K562 (cell line): ENCODE results near the gene CRYBB1. TPM values are rescaled to one million over a fixed set of nuclear protein-coding genes. Genes with fewer than 3 reads are reported as not detected.
A peak's percentile ranks its signal among the peaks of the same experiment; 100 is the strongest.

ENCODE experiments used
- ATAC-seq: fragments of 200-7000 bp; cut with Tn5 transposase; 3 replicates; pipeline ENCODE4 v1.9.1; 2020; ENCODE audit warnings: moderate library complexity
- BruUV-seq: library from RNA; stranded (reverse); fragments of 400-500 nt; replicated peaks from 2 replicates; lab custom pipeline; 2021; lab: Mats Ljungman, UMichigan
- CTCF ChIA-PET: fragments of 300-600 bp; formaldehyde crosslinking; extraction: SDS; loops from one replicate; lab custom pipeline; 2021; ENCODE audit warnings: low intra/inter-chr PET ratio; lab: Yijun Ruan, JAX
- POLR2A ChIA-PET: fragments of 300-600, 350-650 bp; sonication (Branson Sonifier 250); formaldehyde crosslinking; extraction: SDS; loops from one replicate; lab custom pipeline; 2021; ENCODE audit warnings: antibody characterized with exemption, inconsistent platforms; lab: Yijun Ruan, JAX
- DNase-seq, 4 experiments: peaks; one replicate each; pipeline versions ENCODE4 v3.0.0 to v3.0.0-alpha.2; 2011 to 2018; ENCODE audit warnings: low spot score in 3 of 4, mixed read lengths in 3 of 4; ENCODE audit errors: extremely low read depth in 1 of 4
- FAIRE-seq: peaks from 2 replicates; lab custom pipeline; 2011; peaks lifted over from hg19 to GRCh38; lab: Jason Lieb, UNC
- H2AFZ ChIP-seq: 2 replicates; pipeline ENCODE4 v1.6.0; 2011; ENCODE audit warnings: low read depth, low read length, control low read depth, inconsistent platforms
- H3K27ac ChIP-seq: fragments of 200-600 bp; 3 replicates; pipeline ENCODE4 v1.8.0; 2011; ENCODE audit warnings: low read depth, mild to moderate bottlenecking, control low read depth, inconsistent platforms, low read length, moderate library complexity, mixed read lengths; ENCODE audit errors: extremely low read depth
- H3K27me3 ChIP-seq, 2 experiments: fragments of 300-600 bp in 1 of 2; 2 replicates in 1 of 2; 3 replicates in 1 of 2; pipeline versions ENCODE4 v1.6.0 to v1.8.0; 2011; ENCODE audit warnings: inconsistent platforms in 2 of 2, low read length in 2 of 2, mild to moderate bottlenecking in 1 of 2, mixed read lengths in 1 of 2, moderate library complexity in 1 of 2; ENCODE audit not compliant: control insufficient read depth in 2 of 2, insufficient read depth in 2 of 2
- H3K36me3 ChIP-seq: fragments of 300-600 bp; 3 replicates; pipeline ENCODE4 v1.8.0; 2011; ENCODE audit warnings: mild to moderate bottlenecking, low read length, inconsistent platforms; ENCODE audit not compliant: control insufficient read depth, insufficient read depth
- H3K4me1 ChIP-seq, 2 experiments: fragments of 200-600 bp in 1 of 2; replicated peaks in 1 of 2; 2 replicates in 1 of 2; 3 replicates in 1 of 2; pipeline versions ENCODE4 v1.5.1 to v1.8.0; 2011; ENCODE audit warnings: inconsistent platforms in 2 of 2, low read length in 2 of 2, mild to moderate bottlenecking in 1 of 2, mixed read lengths in 1 of 2, moderate library complexity in 1 of 2; ENCODE audit not compliant: control insufficient read depth in 2 of 2, insufficient read depth in 2 of 2
- H3K4me2 ChIP-seq: 2 replicates; pipeline ENCODE4 v1.6.1; 2011; ENCODE audit warnings: low read length, control low read depth, inconsistent platforms, mixed read lengths; ENCODE audit not compliant: insufficient read depth
- H3K4me3 ChIP-seq: fragments of 200-600 bp; sonication (generic), shearing (Covaris generic); 2 replicates; pipeline ENCODE4 v1.5.1; 2016; ENCODE audit warnings: control low read depth, inconsistent platforms
- H3K79me2 ChIP-seq: fragments of 200-600 bp; 3 replicates; pipeline ENCODE4 v1.8.0; 2011; ENCODE audit warnings: low read length, inconsistent platforms; ENCODE audit not compliant: control insufficient read depth, insufficient read depth
- H3K9ac ChIP-seq, 2 experiments: 2 replicates each; pipeline versions ENCODE4 v1.6.0 to v1.6.1; 2011; ENCODE audit warnings: low read depth in 2 of 2, low read length in 2 of 2, control low read depth in 1 of 2, inconsistent platforms in 1 of 2, mild to moderate bottlenecking in 1 of 2, mixed read lengths in 1 of 2; ENCODE audit not compliant: insufficient read depth in 1 of 2
- H3K9me1 ChIP-seq: one replicate; pipeline ENCODE4 v1.6.0; 2011; ENCODE audit warnings: inconsistent platforms, mild to moderate bottlenecking, low read length, moderate library complexity; ENCODE audit not compliant: control insufficient read depth, insufficient read depth
- H3K9me3 ChIP-seq: replicated peaks from 2 replicates; pipeline ENCODE4 v1.5.1; 2011; ENCODE audit warnings: low read depth, low read length, inconsistent platforms; ENCODE audit not compliant: control insufficient read depth, insufficient read depth
- H4K20me1 ChIP-seq: replicated peaks from 2 replicates; pipeline ENCODE4 v1.6.1; 2011; ENCODE audit warnings: low read length, inconsistent platforms, mixed read lengths; ENCODE audit not compliant: control insufficient read depth, insufficient read depth
- ARID1B ChIP-seq: fragments of 450-650 bp; IDR thresholded peaks from 2 replicates; pipeline ENCODE4 v1.6.1; 2016; ENCODE audit warnings: antibody characterized with exemption, mild to moderate bottlenecking, inconsistent platforms
- C11orf30 ChIP-seq: fragments of 450-650 bp; IDR thresholded peaks from 2 replicates; pipeline ENCODE4 v1.6.1; 2016; ENCODE audit warnings: low read depth, mild to moderate bottlenecking
- GTF2E2 ChIP-seq: fragments of 200-800 bp; sonication (Bioruptor generic); IDR thresholded peaks from 2 replicates; pipeline ENCODE4 v1.6.1; 2016; ENCODE audit warnings: missing genetic modification characterization, missing compliant biosample characterization
- HINFP ChIP-seq: fragments of 450-650 bp; conservative IDR thresholded peaks from 2 replicates; pipeline ENCODE4 v1.6.1; 2016; ENCODE audit warnings: missing genetic modification characterization, low read depth, mild to moderate bottlenecking, control low read depth, missing compliant biosample characterization
- KLF16 ChIP-seq: IDR thresholded peaks from 2 replicates; pipeline ENCODE4 v1.6.1; 2016; ENCODE audit warnings: antibody characterized with exemption
- MAFF ChIP-seq: IDR thresholded peaks from 2 replicates; pipeline ENCODE4 v1.6.1; 2012; ENCODE audit warnings: low read length, improper control_type of control experiment
- MYNN ChIP-seq, 2 experiments: sonication (generic); formaldehyde crosslinking in 1 of 2; IDR thresholded peaks; 2 replicates each; pipeline versions ENCODE4 v1.5.0 to v1.6.1; 2016 to 2020; ENCODE audit warnings: antibody characterized with exemption in 1 of 2, missing genetic modification reagents in 1 of 2
- SREBF1 ChIP-seq: fragments of 150-350 bp; IDR thresholded peaks from 2 replicates; pipeline ENCODE4 v1.6.1; 2014; ENCODE audit warnings: antibody characterized with exemption, low read depth, low read length, borderline replicate concordance
- THRAP3 ChIP-seq: fragments of 450-650 bp; IDR thresholded peaks from 2 replicates; pipeline ENCODE4 v1.6.1; 2016; ENCODE audit warnings: mild to moderate bottlenecking, inconsistent platforms, borderline replicate concordance
- ZFP36 ChIP-seq: fragments of 150-350 bp; IDR thresholded peaks from 2 replicates; pipeline ENCODE4 v1.6.1; 2018; ENCODE audit warnings: low read length, low read depth; ENCODE audit not compliant: partially characterized antibody
- ZNF316 ChIP-seq: fragments of 450-650 bp; IDR thresholded peaks from 2 replicates; pipeline ENCODE4 v1.6.1; 2016
- WGBS: fragments of 100-300 bp; shearing (Covaris generic); methylation state at CpG from one replicate; pipeline ENCODE4 v1.1.6; 2016; ENCODE audit warnings: low coverage, mixed read lengths; ENCODE audit not compliant: insufficient coverage; ENCODE audit errors: missing lambda C conversion rate; 5-methylcytosine and 5-hydroxymethylcytosine counted together
- in situ Hi-C: fragments of 300-500 bp; cut with MboI; formaldehyde crosslinking; loops from 4 replicates; pipeline ENCODE4 v1.15.0; 2018; ENCODE audit warnings: inconsistent platforms, mixed read lengths
- intact Hi-C: fragments of 100-400 bp; cut with micrococcal nuclease; formaldehyde crosslinking; loops from 2 replicates; pipeline ENCODE4 v1.14.2; 2022
- polyA plus RNA-seq, 8 experiments: library from polyadenylated mRNA; depleted of rRNA in 4 of 8; stranded (reverse) in 5 of 8; unstranded in 3 of 8; fragments of >200 nt; fragmentation: Nextera tagmentation in 2 of 8; fragmentation: Illumina TruSeq in 1 of 8; extraction: Ambion mirVana in 2 of 8; extraction: Trizol in 1 of 8; gene quantifications; 2 replicates each; pipeline versions ENCODE4 v1.2.1 to v1.2.3, GENCODE V29; 2011 to 2014; ENCODE audit warnings: inconsistent platforms in 1 of 8, missing spikeins in 1 of 8
- total RNA-seq, 7 experiments: library from RNA; depleted of rRNA in 6 of 7; stranded (reverse); fragments of >200 nt in 6 of 7; fragmentation: Illumina TruSeq in 2 of 7; extraction: Trizol in 2 of 7; gene quantifications; 2 replicates each; pipeline versions ENCODE4 v1.2.1 to v1.2.3, GENCODE V29; 2011 to 2021; ENCODE audit warnings: low replicate concordance in 1 of 7

The CRYBB1 gene
- total and polyA plus RNA-seq, 9 of the 15 experiments (the other 6 are each of a cell fraction or from before 2014, with no cell fraction given), result 0.16 to 0.45 (median 0.33) TPM; not detected in 2

GRCh38 chr22:26564672-26565071 lies 53.2 kb downstream of the CRYBB1 start:
- Histone ChIP-seq H3K9me1 (no peaks in the 10 kb centered on the region), H3K9ac (no peak overlapping the region), H3K9me3 (no peaks in the 10 kb centered on the region), H3K79me2 (peaks cover 94% of the 10 kb centered on the region), H4K20me1 (peaks cover 43% of the 10 kb centered on the region), H3K36me3 (peaks cover 67% of the 10 kb centered on the region), H3K4me2 (no peak overlapping the region), H3K27ac (no peak overlapping the region), H3K4me1 (peaks cover 5 to 8% of the 10 kb centered on the region in 2 experiments; a peak in 3 of 5 replicates), H2AFZ (no peak overlapping the region), H3K27me3 (no peaks in the 10 kb centered on the region), H3K4me3 (no peak overlapping the region)
- no peak for ATAC-seq
- POLR2A ChIA-PET, result interaction anchor here (0.7 kb wide), 1 partner anchor 182 kb away, joined by 3 read pairs; no protein-coding TSS in a partner anchor
- FAIRE-seq, result no peak
- intact Hi-C loops (no loop called here), in situ Hi-C loops (no loop called here)
- BruUV-seq, result no TSS peak
- 97% methylated on average over 3 of the region's 3 CpGs for whole genome bisulfite sequencing
- CTCF ChIA-PET, result no interaction called here
- TF ChIP-seq C11orf30 (peak; percentile 25; the same call in 1 of the 2 replicates), ZNF316 (peak; percentile 50), ZFP36 (peak; percentile 59), KLF16 (no peak)
- no peak for DNase-seq

- Histone ChIP-seq H3K36me3 (peaks cover 65% of the 10 kb centered on the region), H3K9me1 (no peaks in the 10 kb centered on the region), H3K27ac (no peak overlapping the region; the same call in 2 of the 3 replicates), H2AFZ (no peak overlapping the region), H3K9ac (0 out of 4 replicates have a peak overlapping the region, but pooled peaks of 1 of the 2 experiments have one; percentile 61), H3K4me2 (no peak overlapping the region), H3K27me3 (no peaks in the 10 kb centered on the region), H3K9me3 (no peaks in the 10 kb centered on the region), H3K4me3 (no peak overlapping the region), H4K20me1 (peaks cover 43% of the 10 kb centered on the region), H3K4me1 (peaks cover 5 to 8% of the 10 kb centered on the region in 2 experiments; a peak in 3 of 5 replicates), H3K79me2 (peaks cover 94% of the 10 kb centered on the region)
- ATAC-seq (no peak), FAIRE-seq (no peak), DNase-seq (no peak)
- ChIA-PET POLR2A (no interaction called here), CTCF (no interaction called here)
- BruUV-seq, result no TSS peak
- intact Hi-C loops (no loop called here), in situ Hi-C loops (no loop called here)
- 96% methylated on average over 8 of the region's 8 CpGs for WGBS
- no peak for TF ChIP-seq HINFP (tag)
- TF ChIP-seq MAFF, result no peak
- no peak for TF ChIP-seq GTF2E2
- TF ChIP-seq ARID1B, result no peak
- TF ChIP-seq MYNN (IDR thresholded peaks at IDR 0.05), result no peak
- TF ChIP-seq MYNN (CRISPR knock-in tag; IDR thresholded peaks at IDR 0.05), result no peak
- no peak for TF ChIP-seq THRAP3
- TF ChIP-seq SREBF1, result no peak
These were observed 53.6 kb downstream of the CRYBB1 start for GRCh38 chr22:26564181-26564580.
